ENCODE measurements around the gene NIPA2. TPM values are rescaled to one million over a fixed set of nuclear protein-coding genes. Genes with fewer than 3 reads are reported as not detected.

The NIPA2 gene
- polyA plus RNA-seq, 1 experiment, result 64.6 TPM

DNA sequence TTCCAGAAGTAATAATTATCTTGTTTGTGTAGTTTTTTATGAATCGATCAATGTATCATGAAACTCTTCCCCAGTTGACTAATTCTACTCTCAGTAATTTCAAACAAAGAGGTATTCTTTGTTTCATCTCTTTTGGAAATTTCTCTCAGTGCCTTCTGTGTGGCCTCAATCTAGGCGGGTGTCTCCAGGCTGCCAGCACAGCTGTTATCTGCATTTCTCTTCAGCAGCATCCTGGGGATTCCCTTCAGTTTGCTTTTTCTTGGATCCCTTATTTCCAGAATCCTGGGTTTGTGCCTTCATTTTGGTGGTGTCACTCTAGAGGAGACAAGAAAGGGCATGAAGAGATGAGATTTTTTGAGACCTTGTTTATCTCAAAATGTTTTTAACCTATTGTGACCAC lies 22.7 kb downstream of the NIPA2 start:
- DNase-seq (ENCODE audit: low read depth, low spot score), result no peak
- TF ChIP-seq, protein P1, sequence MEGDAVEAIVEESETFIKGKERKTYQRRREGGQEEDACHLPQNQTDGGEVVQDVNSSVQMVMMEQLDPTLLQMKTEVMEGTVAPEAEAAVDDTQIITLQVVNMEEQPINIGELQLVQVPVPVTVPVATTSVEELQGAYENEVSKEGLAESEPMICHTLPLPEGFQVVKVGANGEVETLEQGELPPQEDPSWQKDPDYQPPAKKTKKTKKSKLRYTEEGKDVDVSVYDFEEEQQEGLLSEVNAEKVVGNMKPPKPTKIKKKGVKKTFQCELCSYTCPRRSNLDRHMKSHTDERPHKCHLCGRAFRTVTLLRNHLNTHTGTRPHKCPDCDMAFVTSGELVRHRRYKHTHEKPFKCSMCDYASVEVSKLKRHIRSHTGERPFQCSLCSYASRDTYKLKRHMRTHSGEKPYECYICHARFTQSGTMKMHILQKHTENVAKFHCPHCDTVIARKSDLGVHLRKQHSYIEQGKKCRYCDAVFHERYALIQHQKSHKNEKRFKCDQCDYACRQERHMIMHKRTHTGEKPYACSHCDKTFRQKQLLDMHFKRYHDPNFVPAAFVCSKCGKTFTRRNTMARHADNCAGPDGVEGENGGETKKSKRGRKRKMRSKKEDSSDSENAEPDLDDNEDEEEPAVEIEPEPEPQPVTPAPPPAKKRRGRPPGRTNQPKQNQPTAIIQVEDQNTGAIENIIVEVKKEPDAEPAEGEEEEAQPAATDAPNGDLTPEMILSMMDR (IDR thresholded peaks at IDR 0.05; ENCODE audit: low read depth, low read length), result no peak
- ChIA-PET CTCF (no interaction called here), POLR2A (no interaction called here)
- Histone ChIP-seq H3K27ac (ENCODE audit: low read depth, low read length) (no peak overlapping the region), H3K9me3 (ENCODE audit: control insufficient read depth, insufficient read depth, low read length) (no peaks in the 10 kb centered on the region), H3K4me3 (ENCODE audit: low read depth, low read length) (no peak overlapping the region), H3K27me3 (ENCODE audit: control insufficient read depth, insufficient read depth, low read length) (no peaks in the 10 kb centered on the region)

DNA sequence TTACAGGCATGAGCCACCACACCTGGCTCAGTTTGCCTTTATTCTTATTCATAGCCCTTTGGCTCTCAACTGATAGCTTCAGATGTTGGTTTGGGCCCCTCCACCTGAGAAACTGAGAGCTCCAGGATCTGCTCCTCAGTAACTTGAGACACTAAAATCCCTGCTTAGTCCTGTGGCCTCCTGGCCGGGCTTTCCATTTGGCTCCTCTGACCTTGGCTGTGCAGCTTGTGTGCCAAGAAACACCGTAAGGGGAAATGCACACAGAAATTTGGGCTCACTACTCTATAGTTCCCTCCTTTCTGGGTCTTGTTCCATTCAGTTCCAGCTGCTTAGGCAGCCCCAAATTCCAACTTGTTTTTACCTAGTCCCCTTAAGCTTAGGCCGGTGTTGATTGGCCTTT lies 24.9 kb downstream of the NIPA2 start:
- no peak overlapping the region for H3K4me3 ChIP-seq (ENCODE audit: low read depth, low read length)
- TF ChIP-seq, protein P1 (IDR thresholded peaks at IDR 0.05; ENCODE audit: low read depth, low read length), result no peak
- no peaks in the 10 kb centered on the region for H3K9me3 ChIP-seq (ENCODE audit: control insufficient read depth, insufficient read depth, low read length)
- no peak for DNase-seq (ENCODE audit: low read depth, low spot score)
- H3K27ac ChIP-seq (ENCODE audit: low read depth, low read length), result no peak overlapping the region
- ChIA-PET POLR2A (interaction anchor here (0.5 kb wide), 1 partner anchor 140 kb away, joined by 4 read pairs; no protein-coding TSS in a partner anchor), CTCF (interaction anchor here (1.1 kb wide), 1 partner anchor 23 kb away, joined by 3 read pairs; no protein-coding TSS in a partner anchor)
- H3K27me3 ChIP-seq (ENCODE audit: control insufficient read depth, insufficient read depth, low read length), result no peaks in the 10 kb centered on the region

DNA sequence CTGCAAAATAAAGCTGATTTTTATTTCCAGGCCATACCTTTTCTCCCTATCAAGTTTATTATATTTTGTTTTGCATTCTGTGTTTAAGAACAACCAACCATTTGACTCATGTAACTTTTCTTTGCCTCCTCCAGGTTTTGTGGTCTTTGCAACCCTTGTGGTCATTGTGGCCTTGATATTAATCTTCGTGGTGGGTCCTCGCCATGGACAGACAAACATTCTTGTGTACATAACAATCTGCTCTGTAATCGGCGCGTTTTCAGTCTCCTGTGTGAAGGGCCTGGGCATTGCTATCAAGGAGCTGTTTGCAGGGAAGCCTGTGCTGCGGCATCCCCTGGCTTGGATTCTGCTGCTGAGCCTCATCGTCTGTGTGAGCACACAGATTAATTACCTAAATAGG lies 27.6 kb downstream of the NIPA2 start:
- no peak overlapping the region for H3K4me3 ChIP-seq (ENCODE audit: low read depth, low read length)
- no peaks in the 10 kb centered on the region for H3K9me3 ChIP-seq (ENCODE audit: control insufficient read depth, insufficient read depth, low read length)
- no peaks in the 10 kb centered on the region for H3K27me3 ChIP-seq (ENCODE audit: control insufficient read depth, insufficient read depth, low read length)
- no peak overlapping the region for H3K27ac ChIP-seq (ENCODE audit: low read depth, low read length)
- TF ChIP-seq, protein P1 (IDR thresholded peaks at IDR 0.05; ENCODE audit: low read depth, low read length), result no peak
- DNase-seq (ENCODE audit: low read depth, low spot score), result no peak
- ChIA-PET POLR2A (no interaction called here), CTCF (no interaction called here)

DNA sequence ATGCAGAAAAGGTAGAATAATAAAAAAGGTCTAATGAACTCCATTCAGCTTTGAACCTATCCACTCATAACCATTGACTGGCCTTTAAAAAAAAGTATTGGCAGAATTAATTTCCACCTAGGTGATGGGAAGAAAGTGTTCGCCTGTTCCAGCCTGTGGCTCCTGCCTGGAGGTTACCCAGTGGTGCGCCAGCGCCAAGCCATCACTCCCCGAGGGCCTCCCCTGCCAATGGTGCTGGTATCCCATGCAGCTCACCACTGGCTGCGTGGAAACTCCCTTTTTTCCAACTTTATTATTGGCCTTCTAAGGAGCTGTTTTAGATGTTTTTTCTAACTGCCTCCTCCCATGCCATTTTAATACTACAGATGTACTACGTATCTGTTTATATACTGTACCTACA lies 29.4 kb downstream of the NIPA2 start:
- TF ChIP-seq, protein P1 (IDR thresholded peaks at IDR 0.05; ENCODE audit: low read depth, low read length), result no peak
- Histone ChIP-seq H3K4me3 (ENCODE audit: low read depth, low read length) (no peak overlapping the region), H3K27me3 (ENCODE audit: control insufficient read depth, insufficient read depth, low read length) (no peaks in the 10 kb centered on the region), H3K27ac (ENCODE audit: low read depth, low read length) (no peak overlapping the region), H3K9me3 (ENCODE audit: control insufficient read depth, insufficient read depth, low read length) (no peaks in the 10 kb centered on the region)
- ChIA-PET CTCF (no interaction called here), POLR2A (no interaction called here)
- no peak for DNase-seq (ENCODE audit: low read depth, low spot score)

DNA sequence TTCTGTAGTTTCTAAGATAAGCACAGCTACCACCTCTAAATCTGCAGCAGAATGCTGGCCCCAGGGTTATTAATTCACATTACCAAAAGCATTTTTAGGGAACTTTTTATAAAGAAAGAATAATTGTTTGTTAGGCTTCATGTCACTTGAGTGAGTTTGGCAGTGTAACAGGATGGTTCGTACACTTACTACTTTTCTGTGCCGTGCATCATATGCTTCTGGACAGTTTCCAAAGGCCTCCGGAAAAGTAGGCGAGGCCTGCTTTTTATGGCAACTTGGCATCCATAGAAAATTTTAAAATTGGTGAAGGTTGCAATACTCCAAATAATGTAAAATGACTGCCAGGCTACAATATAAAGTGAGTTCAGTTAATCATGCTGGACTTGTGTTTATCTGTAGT lies 30.0 kb downstream of the NIPA2 start:
- CTCF ChIA-PET, result no interaction called here
- Histone ChIP-seq H3K9me3 (ENCODE audit: control insufficient read depth, insufficient read depth, low read length) (no peaks in the 10 kb centered on the region; the same call in 1 of the 2 replicates), H3K27ac (ENCODE audit: low read depth, low read length) (no peak overlapping the region), H3K27me3 (ENCODE audit: control insufficient read depth, insufficient read depth, low read length) (no peaks in the 10 kb centered on the region), H3K4me3 (ENCODE audit: low read depth, low read length) (no peak overlapping the region)
- POLR2A ChIA-PET, result no interaction called here
- TF ChIP-seq, protein P1 (IDR thresholded peaks at IDR 0.05; ENCODE audit: low read depth, low read length), result no peak
- no peak for DNase-seq (ENCODE audit: low read depth, low spot score)

Data from AG04450 (cell line).